ENCODE results near the gene MED29. TPM values are rescaled to one million over a fixed set of nuclear protein-coding genes. Genes with fewer than 3 reads are reported as not detected.

The MED29 gene
- total and polyA plus RNA-seq, 2 donors (not counting 1 experiment from before 2014, with no cell fraction given), result 33.0 to 47.5 TPM

- intact Hi-C loops (cut with micrococcal nuclease), result loop anchor here (10.0 kb wide), 1 partner anchor 541 kb away; no protein-coding TSS in a partner anchor
- Histone ChIP-seq H3K27me3 (replicated peaks in 1 of 4; ENCODE audit: control extremely low read depth in 1 of 4, control insufficient read depth in 3 of 4, insufficient read depth in 4 of 4, low read length in 3 of 4) (no peaks in the 10 kb centered on the region), H3K4me1 (ENCODE audit: control insufficient read depth in 2 of 2, insufficient read depth in 2 of 2, low read length in 2 of 2) (peaks cover 47 to 69% of the 10 kb centered on the region in 2 donors), H3K79me2 (ENCODE audit: control insufficient read depth, insufficient read depth, low read length) (peaks cover 63% of the 10 kb centered on the region), H3K4me3 (ENCODE audit: control extremely low read depth in 1 of 5, extremely low read depth in 1 of 5, insufficient read depth in 1 of 5, low read depth in 2 of 5, low read length in 4 of 5) (peak overlapping the region in 4 of 5 experiments; percentile 87 to 99 (median 96)), H3K27ac (ENCODE audit: low read length in 2 of 2) (peak overlapping the region; percentile 100), H4K20me1 (ENCODE audit: control insufficient read depth, insufficient read depth, low read length, poor library complexity, severe bottlenecking) (peaks cover 25% of the 10 kb centered on the region), H3K9me3 (ENCODE audit: control extremely low read depth in 1 of 3, control insufficient read depth in 2 of 3, insufficient read depth in 1 of 3, low read length in 2 of 3) (peaks cover 0 to 4% (median 0%) of the 10 kb centered on the region in 3 donors), H3K36me3 (replicated peaks in 1 of 2; ENCODE audit: control extremely low read depth in 1 of 2, control insufficient read depth in 1 of 2, extremely low read depth in 1 of 2, insufficient read depth in 2 of 2, low read length in 1 of 2) (peaks cover 0 to 20% of the 10 kb centered on the region in 2 experiments), H3K4me2 (replicated peaks; ENCODE audit: low read depth, low read length, poor library complexity, severe bottlenecking) (peak overlapping the region; percentile 100), H3K9ac (ENCODE audit: low read length) (peak overlapping the region; percentile 99), H2AFZ (ENCODE audit: insufficient read depth, low read depth, low read length, poor library complexity, severe bottlenecking) (no peak overlapping the region)
- Mint-ChIP-seq H3K4me1 (peaks cover 62% of the 10 kb centered on the region), H3K9me3 (ENCODE audit: insufficient read depth) (no peaks in the 10 kb centered on the region), H3K27me3 (no peaks in the 10 kb centered on the region), H3K27ac (peak overlapping the region; percentile 96), H3K4me3 (peak overlapping the region; percentile 94)
- POLR2A ChIA-PET, result interaction anchor here (0.6 to 8.8 kb wide), 8 partner anchors 8 to 67 kb away, joined by 3 to 69 read pairs (median 4); partner anchors contain the start of genes MED29, PAF1, RPS16 and SUPT5H
- TF ChIP-seq EZH2 (IDR thresholded peaks at IDR 0.05; ENCODE audit: borderline replicate concordance, insufficient read depth, low read depth, low read length, poor library complexity, severe bottlenecking) (no peak), CTCF (IDR thresholded peaks at IDR 0.05) (no peak)
- peak; percentile 53 for DNase-seq
- ATAC-seq (ENCODE audit: low read depth), result no peak
- 87% methylated on average over 11 of the region's 17 CpGs for WGBS (ENCODE audit: insufficient coverage)
- CTCF ChIA-PET, result interaction anchor here (1.2 to 2.3 kb wide), 3 partner anchors 8 to 15 kb away, joined by 3 to 15 read pairs (median 5); partner anchors contain the start of genes MED29 and PAF1
Measured at GRCh38 chr19:39405261-39405957, 14.2 kb downstream of the MED29 start.

Data from B cell (primary cell).